H9 (cell line): Measurements from ENCODE around the gene TNK2. TPM values are rescaled to one million over a fixed set of nuclear protein-coding genes. Genes with fewer than 3 reads are reported as not detected.
A peak's percentile ranks its signal among the peaks of the same experiment; 100 is the strongest.

Source experiments
- DNase-seq: peaks from one replicate; pipeline ENCODE4 v3.0.0-alpha.2; 2017
- H2AFZ ChIP-seq: one replicate; pipeline ENCODE4 v1.6.1; 2013; ENCODE audit warnings: mild to moderate bottlenecking, low read length, control low read depth, moderate library complexity
- H2AK5ac ChIP-seq: 2 replicates; pipeline ENCODE4 v1.6.1; 2013; ENCODE audit warnings: low read length, control low read depth, mixed read lengths; ENCODE audit not compliant: insufficient read length
- H2BK120ac ChIP-seq: one replicate; pipeline ENCODE4 v1.6.1; 2013; ENCODE audit warnings: low read depth, mild to moderate bottlenecking, low read length, control low read depth, inconsistent platforms; ENCODE audit not compliant: poor library complexity, severe bottlenecking
- H2BK12ac ChIP-seq: 2 replicates; pipeline ENCODE4 v1.6.1; 2013; ENCODE audit warnings: low read length, control low read depth, mixed read lengths, low read depth; ENCODE audit not compliant: insufficient read length
- H2BK15ac ChIP-seq: 2 replicates; pipeline ENCODE4 v1.6.1; 2013; ENCODE audit warnings: low read depth, low read length, control low read depth
- H2BK20ac ChIP-seq: one replicate; pipeline ENCODE4 v1.6.1; 2013; ENCODE audit warnings: low read depth, mild to moderate bottlenecking, low read length, control low read depth, inconsistent platforms; ENCODE audit not compliant: poor library complexity, severe bottlenecking
- H2BK5ac ChIP-seq: 2 replicates; pipeline ENCODE4 v1.6.1; 2013; ENCODE audit warnings: low read length, control low read depth, mixed read lengths; ENCODE audit not compliant: insufficient read length
- H3K14ac ChIP-seq: 2 replicates; pipeline ENCODE4 v1.6.1; 2013; ENCODE audit warnings: low read length, control low read depth; ENCODE audit not compliant: insufficient read depth
- H3K18ac ChIP-seq: 2 replicates; pipeline ENCODE4 v1.6.1; 2013; ENCODE audit warnings: low read depth, mild to moderate bottlenecking, mixed read lengths, low read length, control low read depth; ENCODE audit not compliant: insufficient read length
- H3K23ac ChIP-seq: 2 replicates; pipeline ENCODE4 v1.6.1; 2013; ENCODE audit warnings: low read length, control low read depth, mixed read lengths, low read depth; ENCODE audit not compliant: insufficient read length
- H3K23me2 ChIP-seq: 2 replicates; pipeline ENCODE4 v1.6.1; 2013; ENCODE audit warnings: low read depth, mild to moderate bottlenecking, mixed read lengths, low read length, control low read depth; ENCODE audit not compliant: insufficient read length, poor library complexity, severe bottlenecking
- H3K27ac ChIP-seq: 2 replicates; pipeline ENCODE4 v1.5.1; 2013; ENCODE audit warnings: low read length, control low read depth, mixed read lengths, low read depth; ENCODE audit not compliant: insufficient read length
- H3K27me3 ChIP-seq: 2 replicates; pipeline ENCODE4 v1.6.1; 2013; ENCODE audit warnings: low read length, control low read depth, inconsistent platforms; ENCODE audit not compliant: insufficient read depth
- H3K4ac ChIP-seq: 2 replicates; pipeline ENCODE4 v1.6.1; 2013; ENCODE audit warnings: low read depth, mild to moderate bottlenecking, control low read depth, inconsistent platforms, low read length, moderate library complexity
- H3K4me1 ChIP-seq: 2 replicates; pipeline ENCODE4 v1.6.1; 2013; ENCODE audit warnings: low read length, control low read depth, inconsistent platforms; ENCODE audit not compliant: insufficient read depth
- H3K4me2 ChIP-seq: 2 replicates; pipeline ENCODE4 v1.6.1; 2013; ENCODE audit warnings: low read length, control low read depth, mixed read lengths; ENCODE audit not compliant: insufficient read length, insufficient read depth
- H3K56ac ChIP-seq: 2 replicates; pipeline ENCODE4 v1.6.1; 2013; ENCODE audit warnings: low read depth, mild to moderate bottlenecking, mixed read lengths, low read length, control low read depth; ENCODE audit not compliant: insufficient read length
- H3K79me1 ChIP-seq: 2 replicates; pipeline ENCODE4 v1.6.1; 2013; ENCODE audit warnings: low read depth, mild to moderate bottlenecking, moderate library complexity, low read length, control low read depth, inconsistent platforms; ENCODE audit not compliant: insufficient read depth, poor library complexity, severe bottlenecking
- H3K79me2 ChIP-seq: 2 replicates; pipeline ENCODE4 v1.6.1; 2013; ENCODE audit warnings: low read length, control low read depth, inconsistent platforms; ENCODE audit not compliant: insufficient read depth
- H3K9ac ChIP-seq: 2 replicates; pipeline ENCODE4 v1.6.1; 2013; ENCODE audit warnings: low read length, control low read depth, mixed read lengths; ENCODE audit not compliant: insufficient read length; ENCODE audit errors: extremely low read depth
- H3K9me3 ChIP-seq: one replicate; pipeline ENCODE4 v1.6.1; 2013; ENCODE audit warnings: low read depth, low read length, inconsistent platforms; ENCODE audit not compliant: control insufficient read depth
- H3T11ph ChIP-seq: one replicate; pipeline ENCODE4 v1.6.1; 2013; ENCODE audit warnings: mild to moderate bottlenecking, low read length, control low read depth, inconsistent platforms
- H4K20me1 ChIP-seq: one replicate; pipeline ENCODE4 v1.6.1; 2013; ENCODE audit not compliant: control insufficient read depth, insufficient read length, insufficient read depth
- H4K5ac ChIP-seq: 2 replicates; pipeline ENCODE4 v1.6.1; 2013; ENCODE audit warnings: low read depth, mild to moderate bottlenecking, mixed read lengths, low read length, control low read depth; ENCODE audit not compliant: insufficient read length
- H4K8ac ChIP-seq: replicated peaks from 2 replicates; pipeline ENCODE4 v1.6.1; 2013; ENCODE audit warnings: low read length, control low read depth, mixed read lengths, low read depth; ENCODE audit not compliant: insufficient read length
- H4K91ac ChIP-seq: 2 replicates; pipeline ENCODE4 v1.6.1; 2013; ENCODE audit warnings: low read depth, mild to moderate bottlenecking, moderate library complexity, mixed read lengths, low read length, control low read depth; ENCODE audit not compliant: insufficient read length
- H3K27ac Mint-ChIP-seq, 3 experiments: 2 replicates in 2 of 3; 3 replicates in 1 of 3; pipeline ENCODE4 v1.8.0; 2020 to 2021; ENCODE audit warnings: mixed read lengths in 3 of 3, mild to moderate bottlenecking in 1 of 3, moderate library complexity in 1 of 3
- H3K27me3 Mint-ChIP-seq: 2 replicates; pipeline ENCODE4 v1.8.0; 2021; ENCODE audit warnings: low read depth, mild to moderate bottlenecking, moderate library complexity, mixed read lengths
- H3K36me3 Mint-ChIP-seq, 3 experiments: 2 replicates in 2 of 3; 3 replicates in 1 of 3; pipeline ENCODE4 v1.8.0; 2020 to 2021; ENCODE audit warnings: low read depth in 3 of 3, mixed read lengths in 3 of 3; ENCODE audit not compliant: insufficient read depth in 1 of 3
- H3K4me1 Mint-ChIP-seq, 2 experiments: 2 replicates each; pipeline ENCODE4 v1.8.0; 2020; ENCODE audit warnings: mixed read lengths in 2 of 2
- H3K4me3 Mint-ChIP-seq, 2 experiments: 2 replicates in 1 of 2; 3 replicates in 1 of 2; pipeline ENCODE4 v1.8.0; 2020 to 2021; ENCODE audit warnings: mild to moderate bottlenecking in 2 of 2, mixed read lengths in 2 of 2, moderate library complexity in 1 of 2
- H3K9me3 Mint-ChIP-seq, 2 experiments: 2 replicates in 1 of 2; 3 replicates in 1 of 2; pipeline ENCODE4 v1.8.0; 2020; ENCODE audit warnings: mild to moderate bottlenecking in 2 of 2, mixed read lengths in 2 of 2, moderate library complexity in 1 of 2
- WGBS: extraction: QIAGEN DNeasy Blood & Tissue Kit; methylation state at CpG from one replicate; pipeline ENCODE4 v1.1.7; 2013; ENCODE audit warnings: missing lambda C conversion rate, low lambda C conversion rate, mixed read lengths; ENCODE audit not compliant: insufficient read length; ENCODE audit errors: extremely low coverage; 5-methylcytosine and 5-hydroxymethylcytosine counted together
- total RNA-seq: library from RNA; stranded (reverse); gene quantifications from 2 replicates; pipeline ENCODE4 v1.2.1, GENCODE V29; 2021
- TF ChIP-seq, protein P1 (sequence below): fragments of 200-600 bp; sonication (generic); conservative IDR thresholded peaks from 3 replicates; pipeline ENCODE4 v1.8.0; 2021; ENCODE audit warnings: antibody characterized with exemption, mild to moderate bottlenecking

TNK2 gene
- total RNA-seq, 1 experiment from 2014 or later = 34.5 TPM

DNA sequence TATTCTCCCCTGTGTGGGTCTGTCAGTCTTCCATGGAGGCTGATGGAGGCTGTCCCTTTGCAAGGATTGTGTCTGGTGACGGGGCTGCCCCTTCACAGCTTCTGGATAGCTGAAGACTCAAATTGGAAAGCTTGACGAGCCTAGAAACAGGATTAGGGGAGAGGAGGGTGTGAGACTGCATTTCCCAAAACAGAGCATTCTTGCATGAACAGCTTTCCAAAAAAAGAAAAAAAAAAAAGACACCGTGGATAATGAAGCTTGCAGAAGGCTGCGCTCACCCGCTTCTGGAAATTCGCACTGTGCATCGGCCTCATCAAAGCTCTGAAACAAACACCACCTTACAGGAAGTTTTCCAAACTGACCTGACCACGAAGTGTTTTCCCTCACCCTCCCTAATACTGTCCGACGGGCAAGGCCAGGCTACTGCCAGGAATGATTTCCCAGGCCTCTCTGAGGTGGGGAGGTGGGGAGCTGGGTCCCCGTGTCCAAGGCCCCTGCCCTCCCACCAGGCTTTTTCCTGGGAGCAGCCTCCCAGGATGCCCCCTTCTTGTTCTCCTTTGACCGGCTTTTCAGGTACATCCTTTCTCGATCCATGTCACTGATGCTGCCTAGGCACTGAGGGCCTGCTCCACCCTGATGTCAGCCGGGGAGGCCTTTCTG, 71.7 kb downstream of the TNK2 start:
- no peak overlapping the region for H2BK20ac ChIP-seq
- no peak overlapping the region for H4K5ac ChIP-seq
- H4K8ac ChIP-seq = no peak overlapping the region
- 0 out of 2 replicates have a peak, but pooled peaks cover under 1% of the 10 kb centered on the region for H3K79me2 ChIP-seq
- no peak overlapping the region for H2BK120ac ChIP-seq
- H2BK15ac ChIP-seq = no peak overlapping the region
- H4K20me1 ChIP-seq = no peaks in the 10 kb centered on the region
- no peaks in the 10 kb centered on the region for H3K79me1 ChIP-seq
- DNase-seq = no peak
- WGBS = no CpG with 5 or more reads among the region's 14 CpGs
- H3K27me3 ChIP-seq = no peaks in the 10 kb centered on the region
- peak overlapping the region in 2 of 3 experiments; percentile 4 to 57; a peak in 1 of 7 replicates for H3K27ac Mint-ChIP-seq
- H2BK12ac ChIP-seq = no peak overlapping the region
- H3K4me1 Mint-ChIP-seq = peaks cover 13 to 24% of the 10 kb centered on the region in 2 experiments
- peaks cover 0 to 2% of the 10 kb centered on the region in 2 experiments; a peak in 2 of 5 replicates for H3K9me3 Mint-ChIP-seq
- H3K4me1 ChIP-seq = no peaks in the 10 kb centered on the region
- H3K27me3 Mint-ChIP-seq = peaks cover 3% of the 10 kb centered on the region; the same call in 1 of the 2 replicates
- no peaks in the 10 kb centered on the region for H3K9me3 ChIP-seq
- no peak overlapping the region for H3K56ac ChIP-seq
- no peak overlapping the region for H3K23ac ChIP-seq
- no peak overlapping the region for H3K4ac ChIP-seq
- no peak overlapping the region for H2AFZ ChIP-seq
- H3K27ac ChIP-seq = no peak overlapping the region
- TF ChIP-seq, protein P1, sequence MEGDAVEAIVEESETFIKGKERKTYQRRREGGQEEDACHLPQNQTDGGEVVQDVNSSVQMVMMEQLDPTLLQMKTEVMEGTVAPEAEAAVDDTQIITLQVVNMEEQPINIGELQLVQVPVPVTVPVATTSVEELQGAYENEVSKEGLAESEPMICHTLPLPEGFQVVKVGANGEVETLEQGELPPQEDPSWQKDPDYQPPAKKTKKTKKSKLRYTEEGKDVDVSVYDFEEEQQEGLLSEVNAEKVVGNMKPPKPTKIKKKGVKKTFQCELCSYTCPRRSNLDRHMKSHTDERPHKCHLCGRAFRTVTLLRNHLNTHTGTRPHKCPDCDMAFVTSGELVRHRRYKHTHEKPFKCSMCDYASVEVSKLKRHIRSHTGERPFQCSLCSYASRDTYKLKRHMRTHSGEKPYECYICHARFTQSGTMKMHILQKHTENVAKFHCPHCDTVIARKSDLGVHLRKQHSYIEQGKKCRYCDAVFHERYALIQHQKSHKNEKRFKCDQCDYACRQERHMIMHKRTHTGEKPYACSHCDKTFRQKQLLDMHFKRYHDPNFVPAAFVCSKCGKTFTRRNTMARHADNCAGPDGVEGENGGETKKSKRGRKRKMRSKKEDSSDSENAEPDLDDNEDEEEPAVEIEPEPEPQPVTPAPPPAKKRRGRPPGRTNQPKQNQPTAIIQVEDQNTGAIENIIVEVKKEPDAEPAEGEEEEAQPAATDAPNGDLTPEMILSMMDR = no peak
- H3T11ph ChIP-seq = no peak overlapping the region
- no peak overlapping the region for H3K18ac ChIP-seq
- H3K4me2 ChIP-seq = no peak overlapping the region
- H3K14ac ChIP-seq = no peak overlapping the region
- H3K4me3 Mint-ChIP-seq = no peak overlapping the region
- H2AK5ac ChIP-seq = no peak overlapping the region
- no peak overlapping the region for H2BK5ac ChIP-seq
- no peaks in the 10 kb centered on the region for H3K23me2 ChIP-seq
- no peak overlapping the region for H4K91ac ChIP-seq
- no peaks in the 10 kb centered on the region; a peak in 1 of 7 replicates for H3K36me3 Mint-ChIP-seq
- no peak overlapping the region for H3K9ac ChIP-seq
